HG03060 (cell line): ENCODE data around the gene OR52A5.
"Not testable (repeated sequence)": the region's sequence is repeated elsewhere in the genome, so short reads cannot be mapped to it uniquely, and the experiment has no call there.

Source experiments
- ATAC-seq: cut with Tn5 transposase; IDR thresholded peaks from one replicate; pipeline ENCODE4 v1.9.1; 2021; ENCODE audit warnings: low read depth, moderate number of reproducible peaks; ENCODE audit not compliant: unreplicated experiment

The OR52A5 gene

GRCh38 chr11:5137996-5138395, at the start of gene OR52A5:
TSS of gene OR52A5 (minus strand) at chr11:5138356. CDS start at chr11:5132642, 5,714 bp downstream.
- no peak for ATAC-seq

- ATAC-seq: no peak
These were observed 40.1 kb upstream of the OR52A5 start for GRCh38 chr11:5178046-5178837.

- no peak for ATAC-seq
These were observed 36.8 kb upstream of the OR52A5 start for GRCh38 chr11:5174934-5175333.

- no peak for ATAC-seq
These were observed 33.7 kb upstream of the OR52A5 start for GRCh38 chr11:5171856-5172255.

GRCh38 chr11:5165898-5166297, 27.7 kb upstream of the OR52A5 start:
- not testable (repeated sequence) for ATAC-seq

- not testable (repeated sequence) for ATAC-seq
These were observed 26.7 kb upstream of the OR52A5 start for GRCh38 chr11:5164807-5165206.

- ATAC-seq: not testable (repeated sequence)
These were observed 22.9 kb upstream of the OR52A5 start for GRCh38 chr11:5161045-5161444.

- not testable (repeated sequence) for ATAC-seq
These were observed 22.1 kb upstream of the OR52A5 start for GRCh38 chr11:5160217-5160616.

- no peak for ATAC-seq
These were observed 21.6 kb upstream of the OR52A5 start for GRCh38 chr11:5159806-5160205.

GRCh38 chr11:5154657-5155056, 16.5 kb upstream of the OR52A5 start, which contains the start of gene OR52A1:
TSS of gene OR52A1 (minus strand) at chr11:5154757. CDS start at chr11:5152369, 2,388 bp downstream.
- no peak for ATAC-seq

- ATAC-seq: no peak
These were observed 15.6 kb upstream of the OR52A5 start for GRCh38 chr11:5153574-5154431.

GRCh38 chr11:5151713-5152153, 13.6 kb upstream of the OR52A5 start:
- ATAC-seq: no peak

GRCh38 chr11:5144206-5144605, 6.0 kb upstream of the OR52A5 start:
- ATAC-seq: not testable (repeated sequence)

GRCh38 chr11:5137014-5137413, 1.1 kb downstream of the OR52A5 start:
- ATAC-seq: no peak

- no peak for ATAC-seq
These were observed 1.9 kb downstream of the OR52A5 start for GRCh38 chr11:5136261-5136660.

GRCh38 chr11:5131584-5132335, 6.4 kb downstream of the OR52A5 start:
- ATAC-seq: no peak

- no peak for ATAC-seq
These were observed 8.7 kb downstream of the OR52A5 start for GRCh38 chr11:5129457-5129877.

- no peak for ATAC-seq
These were observed 13.1 kb downstream of the OR52A5 start for GRCh38 chr11:5124891-5125620.

GRCh38 chr11:5123802-5124521, 14.2 kb downstream of the OR52A5 start:
- peak; percentile 84 for ATAC-seq
